ENCODE results near the gene FRMD3. TPM values are rescaled to one million over a fixed set of nuclear protein-coding genes. Genes with fewer than 3 reads are reported as not detected.

Gene FRMD3
- total RNA-seq, 4 donors from 2014 or later = 7.9 to 13.4 (median 11.8) TPM

DNA sequence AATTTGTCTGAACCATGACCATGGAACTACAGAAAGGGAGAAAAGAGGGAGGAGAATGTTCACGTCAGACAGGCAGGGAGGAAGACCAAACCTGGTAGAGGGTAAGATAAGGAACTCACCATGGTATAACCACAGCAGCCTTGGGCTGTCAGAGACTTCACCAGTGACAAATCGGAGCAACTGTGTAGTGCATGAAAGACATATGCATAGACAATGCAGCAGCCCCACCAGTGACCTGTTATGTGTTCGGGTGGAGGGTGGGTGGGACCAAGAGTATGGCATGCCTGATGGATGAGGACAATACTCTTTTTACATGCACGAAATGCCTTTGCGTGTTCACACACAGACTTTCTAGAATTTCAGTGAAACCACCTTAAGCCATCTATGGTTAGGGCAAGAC, 253.5 kb downstream of the FRMD3 start:
- Histone ChIP-seq H3K27ac (replicated peaks in 1 of 4) (no peak overlapping the region), H3K36me3 (peaks cover 0 to 9% (median 0%) of the 10 kb centered on the region in 4 donors), H3K9me3 (no peaks in the 10 kb centered on the region), H3K4me1 (peaks cover 14 to 19% (median 18%) of the 10 kb centered on the region in 4 donors), H3K27me3 (no peaks in the 10 kb centered on the region), H3K4me3 (no peak overlapping the region)
- peak; percentile 64 for DNase-seq (ENCODE audit: extremely low spot score)
- intact Hi-C loops (cut with DNase I) = no loop called here
- 93% methylated on average over 5 of the region's 5 CpGs for WGBS
- TF ChIP-seq POLR2AphosphoS5 (IDR thresholded peaks at IDR 0.05) (no peak), EP300 (IDR thresholded peaks at IDR 0.05) (no peak)
- TF ChIP-seq, protein P1, sequence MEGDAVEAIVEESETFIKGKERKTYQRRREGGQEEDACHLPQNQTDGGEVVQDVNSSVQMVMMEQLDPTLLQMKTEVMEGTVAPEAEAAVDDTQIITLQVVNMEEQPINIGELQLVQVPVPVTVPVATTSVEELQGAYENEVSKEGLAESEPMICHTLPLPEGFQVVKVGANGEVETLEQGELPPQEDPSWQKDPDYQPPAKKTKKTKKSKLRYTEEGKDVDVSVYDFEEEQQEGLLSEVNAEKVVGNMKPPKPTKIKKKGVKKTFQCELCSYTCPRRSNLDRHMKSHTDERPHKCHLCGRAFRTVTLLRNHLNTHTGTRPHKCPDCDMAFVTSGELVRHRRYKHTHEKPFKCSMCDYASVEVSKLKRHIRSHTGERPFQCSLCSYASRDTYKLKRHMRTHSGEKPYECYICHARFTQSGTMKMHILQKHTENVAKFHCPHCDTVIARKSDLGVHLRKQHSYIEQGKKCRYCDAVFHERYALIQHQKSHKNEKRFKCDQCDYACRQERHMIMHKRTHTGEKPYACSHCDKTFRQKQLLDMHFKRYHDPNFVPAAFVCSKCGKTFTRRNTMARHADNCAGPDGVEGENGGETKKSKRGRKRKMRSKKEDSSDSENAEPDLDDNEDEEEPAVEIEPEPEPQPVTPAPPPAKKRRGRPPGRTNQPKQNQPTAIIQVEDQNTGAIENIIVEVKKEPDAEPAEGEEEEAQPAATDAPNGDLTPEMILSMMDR (IDR thresholded peaks at IDR 0.05) = no peak

DNA sequence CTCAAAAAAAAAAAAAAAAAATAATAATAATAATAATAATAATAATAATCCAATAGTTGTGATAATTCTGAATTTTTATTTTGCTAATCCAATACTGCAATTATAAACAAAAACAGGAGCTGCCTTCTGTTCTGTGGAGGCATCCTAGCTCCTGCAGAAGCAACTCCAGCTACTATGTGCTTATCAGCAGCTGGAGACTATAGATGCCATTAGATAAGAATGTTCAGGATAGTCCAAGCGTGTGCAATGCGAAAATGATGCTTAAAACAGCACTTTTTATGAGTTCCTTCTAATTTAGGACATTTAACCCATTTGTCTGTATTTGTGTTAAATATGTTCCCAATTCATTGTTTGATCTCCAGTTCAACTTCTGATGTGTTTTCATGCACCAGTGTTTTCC, 254.7 kb downstream of the FRMD3 start:
- 94% methylated on average over 2 of the region's 2 CpGs for WGBS
- TF ChIP-seq, protein P1 (IDR thresholded peaks at IDR 0.05) = no peak
- TF ChIP-seq POLR2A (IDR thresholded peaks at IDR 0.05; ENCODE audit: low read depth) = no peak
- TF ChIP-seq POLR2AphosphoS5 (IDR thresholded peaks at IDR 0.05) = no peak
- no peak for TF ChIP-seq EP300 (IDR thresholded peaks at IDR 0.05)
- DNase-seq (ENCODE audit: extremely low spot score) = no peak
- Histone ChIP-seq H3K9me3 (no peaks in the 10 kb centered on the region), H3K27ac (replicated peaks in 1 of 4) (no peak overlapping the region), H3K4me3 (no peak overlapping the region), H3K36me3 (peaks cover 0 to 7% (median 0%) of the 10 kb centered on the region in 4 donors), H3K4me1 (peaks cover 14 to 19% (median 18%) of the 10 kb centered on the region in 4 donors), H3K27me3 (no peaks in the 10 kb centered on the region)
- intact Hi-C loops (cut with DNase I) = no loop called here

DNA sequence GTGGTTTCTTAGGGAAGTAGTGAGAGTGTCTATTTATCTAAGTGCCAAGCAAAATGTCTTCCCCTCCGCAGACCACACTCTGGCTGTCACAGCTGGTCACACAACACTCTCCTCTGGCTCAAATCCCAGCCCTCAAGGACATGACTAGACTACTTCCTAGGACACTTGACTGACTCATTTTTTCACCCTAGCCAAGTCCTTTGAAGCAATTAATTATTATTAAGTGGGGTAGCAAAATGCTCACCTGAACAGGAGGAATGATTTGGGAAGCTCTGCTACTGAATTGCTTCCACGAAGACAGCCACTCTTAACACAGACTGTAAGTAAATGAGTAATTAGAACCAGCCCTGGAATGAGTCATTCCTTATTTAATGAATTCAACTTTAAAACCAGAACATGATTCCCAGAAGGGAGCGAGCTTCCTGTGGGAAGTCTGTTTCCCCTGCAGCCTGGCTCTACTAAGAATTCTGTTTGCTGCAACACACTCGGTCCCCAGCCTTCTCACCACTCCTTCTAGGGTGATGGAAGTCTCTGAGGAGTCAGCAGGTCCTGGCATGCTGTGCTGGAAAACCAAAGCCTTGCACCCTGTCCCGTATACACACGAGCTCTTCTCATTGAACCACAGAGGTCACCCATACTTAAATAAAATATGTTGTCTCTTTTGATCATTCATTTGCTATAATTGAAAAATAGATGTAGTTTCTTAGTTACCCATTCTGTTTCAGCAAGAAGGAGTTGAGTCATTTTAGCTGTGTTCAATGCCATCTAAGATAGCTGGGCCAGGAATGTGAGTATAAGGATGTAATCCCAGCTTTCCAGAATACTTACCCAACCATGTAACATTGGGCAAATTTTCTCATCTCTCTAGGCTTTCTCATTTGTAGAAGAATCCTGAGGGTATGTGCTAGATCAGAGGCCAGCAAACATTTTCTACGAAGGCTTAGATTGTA, 256.6 kb downstream of the FRMD3 start:
- Histone ChIP-seq H3K27ac (replicated peaks in 1 of 4) (peak overlapping the region in 2 of 4 donors; percentile 20 to 34), H3K27me3 (no peaks in the 10 kb centered on the region), H3K4me3 (no peak overlapping the region), H3K9me3 (no peaks in the 10 kb centered on the region), H3K4me1 (peaks cover 14 to 19% (median 18%) of the 10 kb centered on the region in 4 donors), H3K36me3 (no peaks in the 10 kb centered on the region)
- no peak for TF ChIP-seq POLR2A (IDR thresholded peaks at IDR 0.05; ENCODE audit: low read depth)
- TF ChIP-seq EP300 (IDR thresholded peaks at IDR 0.05) = no peak
- no peak for TF ChIP-seq POLR2AphosphoS5 (IDR thresholded peaks at IDR 0.05)
- TF ChIP-seq, protein P1 (IDR thresholded peaks at IDR 0.05) = no peak
- 30% methylated on average over 7 of the region's 7 CpGs for WGBS
- intact Hi-C loops (cut with DNase I) = no loop called here
- DNase-seq (ENCODE audit: extremely low spot score) = peak; percentile 72

DNA sequence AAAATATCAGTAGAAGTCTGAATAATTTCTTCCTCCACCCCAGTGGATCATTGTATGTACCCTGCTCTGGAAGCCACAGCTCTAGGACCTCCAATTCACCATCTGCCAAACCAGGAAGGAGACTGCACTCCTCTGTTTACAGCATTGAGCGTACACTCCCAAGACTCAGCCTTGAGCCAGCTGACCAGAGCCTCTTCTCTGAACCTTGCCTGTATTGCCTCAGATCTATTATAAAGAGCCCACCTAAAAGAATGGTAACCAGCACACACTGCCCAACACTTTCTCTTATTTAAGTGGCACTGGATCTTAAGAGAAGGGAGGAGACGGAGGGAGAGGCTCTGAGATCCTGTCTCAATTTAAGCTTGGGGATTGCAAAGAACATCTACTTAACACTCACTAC, 257.4 kb downstream of the FRMD3 start:
- 64% methylated on average over 2 of the region's 2 CpGs for WGBS
- H3K9me3 ChIP-seq = no peaks in the 10 kb centered on the region
- H3K27me3 ChIP-seq = no peaks in the 10 kb centered on the region
- intact Hi-C loops (cut with DNase I) = no loop called here
- H3K4me3 ChIP-seq = no peak overlapping the region
- TF ChIP-seq EP300 (IDR thresholded peaks at IDR 0.05) (no peak), POLR2AphosphoS5 (IDR thresholded peaks at IDR 0.05) (no peak), POLR2A (IDR thresholded peaks at IDR 0.05; ENCODE audit: low read depth) (no peak)
- TF ChIP-seq, protein P1 (IDR thresholded peaks at IDR 0.05) = no peak
- peak overlapping the region in 1 of 4 donors; percentile 34 for H3K27ac ChIP-seq (replicated peaks in 1 of 4)
- no peaks in the 10 kb centered on the region for H3K36me3 ChIP-seq
- peak; percentile 64 for DNase-seq (ENCODE audit: extremely low spot score)
- H3K4me1 ChIP-seq = peaks cover 14 to 19% (median 18%) of the 10 kb centered on the region in 4 donors
